HEK293T (cell line): ENCODE data around the gene BMP15.

Experiments
- ARNT ChIP-seq: fragments of 450-650 bp; IDR thresholded peaks from 2 replicates; pipeline ENCODE4 v1.6.1; 2017; ENCODE audit warnings: mild to moderate bottlenecking
- FOXA1 ChIP-seq: fragments of 450-650 bp; IDR thresholded peaks from 2 replicates; pipeline ENCODE4 v1.6.1; 2016; ENCODE audit warnings: mild to moderate bottlenecking
- FOXK2 ChIP-seq: fragments of 450-650 bp; IDR thresholded peaks from 2 replicates; pipeline ENCODE4 v1.6.1; 2016; ENCODE audit warnings: mild to moderate bottlenecking
- HDGF ChIP-seq: fragments of 450-650 bp; IDR thresholded peaks from 2 replicates; pipeline ENCODE4 v1.6.1; 2017; ENCODE audit warnings: antibody characterized with exemption, borderline replicate concordance
- LEF1 ChIP-seq: fragments of 450-650 bp; IDR thresholded peaks from 2 replicates; pipeline ENCODE4 v1.6.1; 2017; ENCODE audit warnings: mild to moderate bottlenecking, borderline replicate concordance
- SP1 ChIP-seq: fragments of 450-650 bp; IDR thresholded peaks from 2 replicates; pipeline ENCODE4 v1.6.1; 2017
- TARDBP ChIP-seq: fragments of 450-650 bp; IDR thresholded peaks from 2 replicates; pipeline ENCODE4 v1.6.1; 2016
- ZNF384 ChIP-seq: fragments of 450-650 bp; IDR thresholded peaks from 2 replicates; pipeline ENCODE4 v1.6.1; 2016

- TF ChIP-seq FOXA1 (no peak), LEF1 (no peak), HDGF (no peak), SP1 (no peak), ZNF384 (no peak), FOXK2 (no peak), TARDBP (no peak), ARNT (no peak)
These were observed 21.0 kb upstream of the BMP15 start for GRCh38 chrX:50889582-50889981.
